Gastroesophageal sphincter (tissue), 3 donors: Measurements from ENCODE around the gene SLC13A1.

Source experiments
- CTCF ChIP-seq, 4 experiments: fragments of 200-600 bp in 2 of 4; fragments of 450-650 bp in 2 of 4; sonication (generic) in 1 of 4; IDR thresholded peaks; one replicate each; pipeline ENCODE4 v1.5.1; 2017 to 2019; ENCODE audit warnings: antibody characterized with exemption in 4 of 4, mild to moderate bottlenecking in 2 of 4, moderate library complexity in 2 of 4
- POLR2AphosphoS5 ChIP-seq: sonication (generic); formaldehyde crosslinking; IDR thresholded peaks from one replicate; pipeline ENCODE4 v1.6.1; 2017; ENCODE audit warnings: antibody characterized with exemption

GRCh38 chr7:123184271-123184670, 15.5 kb downstream of the SLC13A1 start:
- TF ChIP-seq POLR2AphosphoS5 (no peak), CTCF (IDR thresholded peaks at IDR 0.05) (no peak)
